NCI-H1092 treated with DMSO at 0.1 percent for 48 hours (cell line): ENCODE measurements around the gene RCAN3.
A peak's percentile ranks its signal among the peaks of the same experiment; 100 is the strongest.
"Not testable (repeated sequence)": the region's sequence is repeated elsewhere in the genome, so short reads cannot be mapped to it uniquely, and the experiment has no call there.

Experiments used
- DNase-seq: peaks from one replicate; lab custom pipeline; 2025; lab: John Stamatoyannopoulos, UW

RCAN3 gene

DNA sequence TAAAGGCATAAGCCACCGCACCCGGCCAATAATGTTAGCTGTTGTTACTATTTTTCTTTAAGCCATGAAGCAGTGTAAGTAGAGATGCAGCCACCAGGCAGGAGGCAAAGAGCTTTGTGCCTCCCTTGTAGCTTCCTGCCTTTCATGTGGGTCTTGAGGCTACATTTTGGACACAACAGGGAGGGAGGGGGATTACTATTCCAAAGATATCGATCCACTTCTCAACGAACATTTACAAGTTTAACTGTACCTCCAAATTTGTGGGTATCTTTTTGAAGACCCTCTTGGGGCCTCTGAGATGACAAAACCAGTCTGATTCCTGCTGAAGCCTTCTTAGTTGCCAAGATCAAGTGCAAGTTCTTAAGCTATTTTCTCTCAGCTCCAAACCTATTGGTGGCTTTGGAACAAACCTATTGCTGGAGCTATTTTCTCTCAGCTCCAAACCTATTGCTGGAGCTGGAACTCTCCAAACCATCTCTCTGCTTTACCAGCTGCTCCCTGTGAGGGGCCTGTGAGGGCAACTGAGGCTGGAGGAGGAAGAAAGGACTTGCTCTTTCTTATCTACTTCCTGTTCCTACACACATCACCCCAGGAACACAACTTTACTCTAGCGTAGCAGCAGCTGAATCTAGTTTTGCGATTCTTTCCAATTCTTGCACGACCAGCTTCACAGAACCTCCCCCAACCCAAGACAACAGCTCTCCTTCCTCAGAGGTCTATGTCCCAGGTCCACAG is 16.1 kb upstream of the RCAN3 start:
- no peak for DNase-seq

GRCh38 chr1:24487455-24487854 is 15.2 kb upstream of the RCAN3 start:
- no peak for DNase-seq

DNA sequence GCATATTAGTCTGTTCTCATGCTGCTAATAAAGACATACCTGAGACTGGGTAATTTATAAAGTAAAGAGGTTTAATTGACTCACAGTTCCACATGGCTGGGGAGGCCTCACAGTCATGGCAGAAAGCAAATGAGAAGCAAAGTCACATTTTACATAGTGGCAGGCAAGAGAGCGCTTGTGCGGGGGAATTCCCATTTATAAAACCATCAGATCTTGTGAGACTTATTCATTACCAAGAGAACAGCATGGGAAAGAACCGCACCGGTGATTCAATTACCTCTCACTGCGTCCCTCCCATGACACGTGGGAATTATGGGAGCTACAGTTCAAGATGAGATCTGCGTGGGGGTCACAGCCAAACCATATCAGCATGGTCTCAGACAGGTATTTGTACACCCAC is 14.5 kb upstream of the RCAN3 start:
- DNase-seq = not testable (repeated sequence)

DNA sequence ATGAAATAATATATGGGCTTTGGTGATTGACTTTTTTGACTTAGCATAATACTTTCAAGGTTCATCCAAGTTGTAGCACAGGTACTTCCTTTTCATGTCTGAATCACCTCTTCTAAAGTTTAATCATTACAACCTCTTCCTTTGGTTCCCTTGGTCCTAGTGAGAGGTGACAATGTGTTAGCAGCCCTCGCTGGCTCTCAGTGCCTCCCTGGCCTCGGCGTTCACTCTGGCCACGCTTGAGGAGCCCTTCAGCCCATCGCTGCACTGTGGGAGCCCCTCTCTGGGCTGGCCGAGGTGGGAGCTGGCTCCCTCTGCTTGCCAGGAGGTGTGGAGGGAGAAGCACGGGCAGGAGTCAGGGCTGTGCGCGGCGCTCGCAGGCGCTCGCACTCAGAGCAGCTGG is 13.0 kb upstream of the RCAN3 start:
- no peak for DNase-seq

- DNase-seq = no peak
Measured at GRCh38 chr1:24490101-24490781, 12.4 kb upstream of the RCAN3 start.

DNA sequence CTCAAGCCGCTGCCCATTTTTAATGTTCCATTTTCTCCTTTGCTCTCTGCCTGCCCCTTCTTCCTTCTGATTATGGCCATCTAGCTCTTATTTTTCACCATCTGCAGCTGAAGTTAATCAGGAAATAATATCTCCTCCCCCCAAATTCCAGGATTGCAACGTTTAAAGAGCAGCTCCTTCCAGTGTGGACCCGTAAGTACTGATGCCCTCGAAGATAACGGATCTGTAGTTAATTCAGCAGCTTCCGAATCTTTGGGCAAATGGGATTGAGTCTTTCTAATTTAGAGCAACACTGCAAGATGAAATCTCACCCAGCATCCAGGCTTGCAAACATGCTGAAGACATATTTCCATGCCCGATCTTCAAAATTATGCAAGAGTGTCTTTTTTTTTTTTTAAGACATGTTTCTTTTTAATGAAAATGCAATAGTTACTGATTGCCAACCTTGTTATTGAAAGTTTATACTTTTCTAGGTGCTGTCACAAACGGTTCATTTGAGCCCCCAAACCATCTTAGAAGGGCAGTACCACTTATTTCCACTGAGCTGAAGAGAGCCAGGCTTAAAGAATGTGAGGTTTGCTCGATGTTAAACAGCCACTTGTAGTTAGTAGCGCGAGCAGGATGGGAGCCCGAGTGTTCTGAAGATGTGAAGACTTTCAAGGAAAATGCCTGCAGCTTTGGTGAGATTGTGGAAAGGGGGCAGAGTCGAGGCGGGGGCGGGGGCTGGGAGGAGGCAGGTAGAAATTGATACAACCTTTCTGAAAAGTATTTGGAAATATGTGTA is 10.9 kb upstream of the RCAN3 start:
- no peak for DNase-seq

GRCh38 chr1:24492935-24493334 is 9.7 kb upstream of the RCAN3 start:
- DNase-seq = not testable (repeated sequence)

DNA sequence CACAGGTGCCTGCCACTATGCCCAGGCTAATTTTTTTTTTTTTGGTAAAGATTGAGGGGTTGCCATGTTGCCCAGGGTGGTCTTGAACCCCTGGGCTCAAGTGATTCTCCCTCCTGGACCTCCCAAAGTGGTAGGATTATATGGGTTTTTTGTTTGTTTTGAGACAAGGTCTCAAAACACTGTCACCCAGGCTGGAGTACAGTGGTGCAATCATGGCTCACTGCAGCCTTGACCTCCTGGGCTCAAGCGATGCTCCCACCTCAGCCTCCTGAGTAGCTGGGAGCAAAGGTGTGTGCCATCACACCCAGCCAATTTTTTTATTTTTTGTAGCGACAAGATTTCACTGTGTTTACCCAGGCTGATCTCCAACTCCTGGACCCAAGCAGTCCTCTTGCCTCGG is 8.9 kb upstream of the RCAN3 start:
- no peak for DNase-seq

DNA sequence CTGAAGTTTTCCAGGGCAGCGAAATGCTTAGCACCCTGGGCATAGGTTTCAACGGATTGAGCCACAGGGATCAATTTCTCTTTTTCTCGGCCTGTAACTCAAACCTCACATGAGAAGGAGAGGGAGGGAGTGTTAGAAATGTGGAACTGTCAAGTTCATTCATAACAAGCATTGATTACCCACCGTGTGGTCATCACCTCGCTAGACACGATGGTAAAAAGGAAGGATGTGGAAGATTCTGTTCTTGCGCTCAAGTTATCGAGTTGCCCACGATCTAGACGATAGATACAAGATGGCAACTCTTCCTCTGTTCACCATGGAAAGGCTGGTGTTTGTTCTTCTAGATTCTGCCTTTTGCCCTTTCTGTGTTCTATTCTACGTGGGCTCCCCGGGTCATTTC is 4.0 kb upstream of the RCAN3 start:
- no peak for DNase-seq

- DNase-seq = no peak
Measured at GRCh38 chr1:24500448-24501048, 2.1 kb upstream of the RCAN3 start.

- no peak for DNase-seq
Measured at GRCh38 chr1:24501371-24502064, 1.1 kb upstream of the RCAN3 start.

- peak; percentile 80 for DNase-seq
Measured at GRCh38 chr1:24502065-24502708, 449 bp upstream of the RCAN3 start.

DNA sequence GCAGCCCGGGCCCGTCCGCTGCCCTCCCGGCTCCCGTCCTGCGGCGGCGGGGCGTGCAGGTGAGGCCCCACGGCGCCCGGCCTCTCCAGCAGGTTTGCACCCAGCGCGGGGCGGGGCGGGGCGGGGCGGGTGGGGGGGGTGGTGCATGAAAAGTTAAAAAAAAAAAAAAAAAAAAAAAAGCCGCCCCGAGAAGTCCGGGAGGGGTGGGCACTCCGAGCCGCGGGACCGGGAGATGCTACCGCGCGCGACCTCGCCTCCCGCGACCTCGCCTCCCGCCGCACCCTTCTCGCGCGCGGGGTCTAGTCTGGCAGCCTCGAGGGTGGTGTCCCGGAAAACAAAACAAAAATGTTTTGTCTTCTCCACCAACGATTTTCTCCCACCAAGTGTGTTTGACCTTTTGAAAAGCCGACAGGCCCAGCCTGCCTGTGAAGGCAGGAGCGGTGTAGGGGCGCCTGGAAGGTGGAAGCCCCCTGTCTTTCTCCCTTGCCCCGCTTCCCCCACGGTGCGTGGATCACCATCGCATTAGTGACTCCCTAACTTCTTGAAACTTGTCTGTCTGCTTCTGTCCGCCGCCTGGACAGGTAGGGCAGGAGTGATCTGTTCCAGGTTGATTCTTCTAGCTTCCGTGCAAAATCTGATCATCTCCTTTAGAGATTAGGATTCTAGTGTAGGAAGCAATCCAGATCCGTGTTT is 569 bp downstream of the RCAN3 start:
- DNase-seq = no peak

DNA sequence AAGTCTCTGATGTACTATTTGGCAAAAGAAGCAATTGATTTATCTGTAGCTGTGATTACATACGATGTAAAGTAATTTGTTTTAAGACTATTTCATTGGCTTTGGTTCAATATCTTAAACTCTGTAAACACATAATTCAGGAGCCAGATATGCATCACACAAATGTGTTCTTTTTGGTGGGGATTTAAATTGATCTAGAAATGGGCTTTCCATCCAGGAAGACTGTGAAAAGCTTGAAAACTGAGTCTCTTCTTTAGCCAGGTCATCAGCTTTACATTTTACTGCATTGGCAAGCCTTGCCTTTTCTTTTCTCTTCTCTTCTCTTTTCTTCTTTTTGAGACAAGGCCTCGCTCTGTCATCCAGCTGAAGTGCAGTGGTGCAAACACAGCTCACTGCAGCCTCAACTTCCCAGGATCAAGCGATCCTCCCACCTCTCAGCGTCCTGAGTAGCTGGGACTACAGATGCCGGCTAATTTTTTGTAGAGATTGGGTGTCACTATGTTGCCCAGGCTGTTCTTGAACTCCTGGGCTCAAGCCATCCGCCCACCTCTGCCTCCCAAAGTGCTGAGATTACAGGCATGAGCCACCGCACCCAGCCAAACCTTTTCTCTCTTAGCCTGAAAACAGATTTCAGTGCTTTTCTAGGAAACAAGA is 1.4 kb downstream of the RCAN3 start:
- no peak for DNase-seq

DNA sequence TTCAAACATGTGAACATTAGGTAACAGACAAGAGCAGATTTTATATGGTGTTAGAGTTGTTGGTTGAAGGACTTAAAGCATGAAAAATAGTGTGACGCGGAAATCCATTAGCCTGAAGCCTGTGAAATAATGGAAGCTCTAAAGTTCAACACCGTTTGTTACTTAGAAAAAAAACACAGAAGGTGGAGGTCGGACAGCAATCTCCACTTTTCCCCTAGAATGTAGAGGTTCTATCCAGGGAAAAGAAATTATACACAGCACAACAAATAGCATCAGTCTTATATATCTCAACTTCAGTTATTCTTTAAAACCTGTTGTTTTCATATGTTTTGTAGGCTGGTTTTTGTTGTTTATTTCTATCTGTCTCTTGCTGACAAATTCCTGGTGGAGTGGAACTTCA is 1.9 kb downstream of the RCAN3 start:
- no peak for DNase-seq

DNA sequence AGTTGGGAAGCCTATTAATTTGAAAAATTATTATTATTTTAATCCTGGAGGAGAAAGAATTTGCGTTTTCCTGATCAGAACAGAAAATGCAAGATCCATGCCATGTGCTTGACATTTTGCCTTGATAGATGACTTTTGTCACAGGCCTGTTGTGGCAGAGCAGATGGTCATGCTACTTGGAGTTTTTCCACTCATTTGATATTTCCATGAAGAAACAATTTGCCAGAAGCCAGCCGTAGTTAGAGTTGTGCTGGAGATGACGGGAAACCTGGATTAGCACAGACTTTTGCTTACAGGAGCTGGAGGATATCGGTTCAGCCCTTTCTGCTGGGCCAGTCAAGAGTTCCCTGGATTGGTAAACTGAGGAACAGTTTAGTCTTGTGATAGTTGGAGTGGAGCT is 3.2 kb downstream of the RCAN3 start:
- DNase-seq = no peak

GRCh38 chr1:24506691-24507381 is 4.2 kb downstream of the RCAN3 start:
- no peak for DNase-seq

- DNase-seq = no peak
Measured at GRCh38 chr1:24507405-24507804, 4.8 kb downstream of the RCAN3 start.

GRCh38 chr1:24508911-24509310 is 6.3 kb downstream of the RCAN3 start:
- no peak for DNase-seq

GRCh38 chr1:24513706-24514105 is 11.1 kb downstream of the RCAN3 start:
- DNase-seq = no peak
